Measurements from ENCODE around the gene CBLN3.
"Not testable (repeated sequence)": the region's sequence is repeated elsewhere in the genome, so short reads cannot be mapped to it uniquely, and the experiment has no call there.

Gene CBLN3

DNA sequence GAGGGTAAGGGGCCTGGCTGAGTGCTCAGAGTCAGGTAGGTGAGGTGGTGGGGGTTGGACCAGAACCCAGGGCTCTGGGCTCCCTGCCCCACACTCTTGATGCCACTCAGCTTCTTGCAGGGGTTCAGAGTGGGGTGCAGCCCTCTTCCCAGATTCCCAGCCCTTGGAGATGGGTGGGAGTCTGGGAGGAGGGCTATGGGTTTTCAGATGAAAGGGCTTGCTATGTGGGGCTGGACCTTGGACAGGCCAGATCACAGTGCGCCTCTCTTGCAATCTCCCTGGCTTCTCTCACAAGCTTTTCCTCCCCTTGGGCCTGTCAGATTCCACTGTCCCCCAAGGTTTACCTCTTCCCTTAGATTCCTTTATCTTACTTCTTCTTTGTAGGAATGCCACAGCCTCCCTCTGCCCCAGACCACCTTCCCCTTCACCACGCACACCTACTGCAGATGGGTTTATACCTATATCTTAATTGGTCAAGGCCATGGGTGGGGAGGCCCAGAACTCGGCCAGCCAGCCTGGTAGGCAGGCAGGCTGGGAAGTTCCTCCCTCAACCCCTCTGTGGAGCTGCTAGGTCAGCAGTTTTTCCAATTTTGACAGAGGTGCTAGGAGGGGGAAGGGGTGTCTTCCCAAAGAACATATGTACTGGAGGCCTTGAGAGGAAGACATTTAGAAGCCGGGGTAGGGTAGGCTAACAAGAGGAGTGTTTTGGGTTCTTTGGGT is 29.3 kb downstream of the CBLN3 start:
- DNase-seq: no peak

- DNase-seq: no peak
Measured at GRCh38 chr14:24399447-24399822, 30.0 kb downstream of the CBLN3 start.

GRCh38 chr14:24398653-24399446 is 30.6 kb downstream of the CBLN3 start, which contains the start of gene NYNRIN:
TSS of gene NYNRIN (plus strand) at chr14:24399003. CDS start at chr14:24399247, 244 bp downstream.
- no peak for DNase-seq

GRCh38 chr14:24398293-24398652 is 31.2 kb downstream of the CBLN3 start:
- DNase-seq: no peak

DNA sequence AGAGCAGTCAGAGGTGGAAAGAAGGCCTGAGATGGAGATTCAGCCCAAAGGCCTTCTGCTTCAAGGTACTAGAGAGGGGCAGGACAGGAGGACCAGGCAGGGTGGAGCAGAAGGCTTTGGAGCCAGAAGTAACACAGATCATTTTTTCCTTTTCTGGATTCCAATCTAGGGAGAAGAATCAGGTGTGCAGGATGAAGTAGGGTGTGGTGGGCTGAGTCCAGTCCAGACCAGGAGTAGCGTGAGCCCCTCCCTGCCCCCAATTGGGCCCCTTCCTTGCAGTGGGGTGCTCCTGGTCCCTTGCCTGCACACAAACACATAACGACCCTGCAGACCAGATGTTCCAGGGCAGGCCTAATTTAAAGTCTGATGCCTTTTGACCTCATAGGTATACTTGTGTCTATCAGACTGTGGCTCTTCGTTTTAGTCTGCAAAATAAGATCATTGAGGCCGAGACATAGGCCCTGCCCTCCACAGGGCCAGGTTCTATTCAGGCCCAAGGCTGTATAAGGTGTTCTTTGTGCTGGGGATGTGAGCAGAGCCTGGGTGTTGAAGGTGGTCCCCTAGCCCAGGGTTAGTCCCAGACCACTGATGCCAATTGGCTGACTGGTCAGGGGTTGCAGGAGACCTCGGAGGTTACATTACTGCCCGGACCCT is 31.7 kb downstream of the CBLN3 start:
- no peak for DNase-seq

DNA sequence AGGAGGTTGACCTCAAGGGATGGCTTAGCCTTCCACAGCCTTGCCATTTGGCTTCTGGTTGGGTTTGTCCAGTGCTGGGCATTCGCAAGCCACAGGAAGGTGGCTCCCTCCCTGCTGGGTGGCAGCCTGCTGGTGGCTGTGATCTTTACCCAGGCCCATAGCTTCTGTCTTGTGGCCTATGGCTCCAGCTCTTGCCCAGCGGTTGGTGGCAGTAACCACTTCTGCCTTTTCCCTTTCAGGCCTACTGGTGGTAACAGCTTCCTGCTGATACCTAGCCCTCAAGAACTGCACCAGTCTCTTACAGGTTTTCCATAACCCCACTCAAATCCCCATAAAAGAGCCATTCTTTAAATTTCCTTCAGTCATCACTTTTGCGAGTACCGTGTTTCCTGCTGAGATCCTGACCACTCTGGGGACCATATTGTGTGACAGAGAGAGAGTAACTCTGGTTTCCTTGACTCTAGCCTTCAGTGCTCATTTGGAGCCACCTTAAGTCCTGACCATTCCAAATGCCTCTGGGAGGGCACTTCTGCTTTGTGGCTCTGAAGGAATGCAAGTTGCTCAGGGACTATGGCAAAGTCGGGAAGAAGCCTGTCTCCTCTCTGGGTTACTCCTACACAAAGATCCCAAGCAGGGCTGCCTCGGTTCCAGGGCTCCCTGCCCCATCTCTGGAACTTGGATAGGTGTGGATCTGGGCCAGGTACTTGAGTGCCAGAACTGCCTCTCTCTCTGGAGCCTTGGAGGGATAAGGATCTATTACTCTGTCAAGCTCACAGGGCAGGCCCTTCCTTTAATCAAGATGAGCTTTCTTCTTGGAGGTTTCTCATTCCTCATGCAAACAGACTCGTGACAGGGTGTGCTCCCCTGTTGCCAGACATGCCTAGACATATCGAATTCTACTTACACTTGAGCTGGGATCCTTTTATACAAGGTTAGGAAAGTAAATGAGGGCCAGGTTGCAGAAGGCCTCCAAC is 33.6 kb downstream of the CBLN3 start:
- DNase-seq: no peak

DNA sequence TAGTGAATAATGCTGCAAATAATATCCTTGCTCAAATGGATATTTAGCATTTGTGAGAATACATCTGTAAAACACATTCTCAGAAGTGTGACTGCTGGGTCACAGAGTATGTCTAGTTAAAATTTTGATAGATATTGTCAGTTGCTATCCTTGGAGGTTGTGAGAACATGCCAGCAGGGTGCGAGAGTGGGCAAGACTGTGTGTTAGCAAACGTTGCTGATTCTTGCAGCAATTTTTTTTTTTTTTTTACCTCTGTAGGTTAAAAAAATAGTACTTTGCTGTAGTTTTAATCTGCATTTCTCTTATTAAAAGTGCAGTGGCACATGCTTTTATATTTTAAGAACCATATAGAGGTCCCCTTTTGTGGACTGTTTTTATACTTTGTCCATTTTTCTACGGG is 35.2 kb downstream of the CBLN3 start:
- no peak for DNase-seq

GRCh38 chr14:24392325-24393091 is 37.0 kb downstream of the CBLN3 start:
- no peak for DNase-seq

GRCh38 chr14:24390701-24391468 is 38.6 kb downstream of the CBLN3 start:
- DNase-seq: no peak

DNA sequence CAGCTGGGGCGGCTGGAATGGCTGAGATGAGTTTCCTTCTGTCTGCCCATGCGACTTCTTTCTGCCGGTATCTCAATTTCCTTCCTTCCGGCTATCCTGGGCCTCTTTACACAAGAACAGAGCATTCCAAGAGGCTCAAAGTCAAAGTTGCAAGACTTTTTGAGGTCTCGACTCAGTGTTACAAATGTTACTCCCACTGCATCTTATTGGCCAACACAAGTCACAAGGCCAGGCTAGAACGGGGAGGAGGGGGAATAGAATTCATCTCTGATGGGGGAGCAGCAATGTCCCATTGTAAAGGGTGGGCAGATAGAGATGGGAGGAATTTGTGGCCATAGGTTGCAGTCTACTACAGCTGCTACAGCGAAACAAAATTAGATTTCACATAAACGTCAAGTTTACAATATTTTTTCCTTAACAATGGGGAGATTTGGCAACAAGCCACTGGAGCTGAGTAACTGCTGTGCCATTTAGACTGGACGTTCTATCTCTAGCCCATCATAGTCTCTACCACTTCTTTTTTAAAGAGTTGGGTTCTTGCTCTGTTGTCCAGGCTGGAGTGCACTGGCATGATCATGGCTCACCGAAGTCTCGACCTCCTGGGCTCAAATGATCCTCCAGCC is 40.1 kb downstream of the CBLN3 start:
- DNase-seq: no peak

GRCh38 chr14:24388474-24389179 is 40.8 kb downstream of the CBLN3 start:
- no peak for DNase-seq

DNA sequence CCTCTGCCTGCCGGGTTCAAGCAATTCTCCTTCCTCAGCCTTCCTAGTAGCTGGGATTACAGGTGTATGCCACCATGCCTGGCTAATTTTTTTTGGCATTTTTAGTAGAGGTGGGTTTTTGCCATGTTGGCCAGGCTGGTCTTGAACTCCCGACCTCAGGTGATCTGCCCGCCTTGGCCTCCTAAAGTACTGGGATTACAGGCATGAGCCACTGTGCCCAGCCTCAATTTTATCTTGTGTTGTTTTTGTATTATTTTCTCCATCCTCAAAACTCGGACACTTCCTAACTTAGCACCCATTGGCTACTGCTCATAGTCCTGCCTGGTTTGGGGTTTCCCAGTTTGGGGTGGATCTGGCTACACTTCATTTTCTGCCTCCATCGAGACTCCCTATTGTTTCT is 41.9 kb downstream of the CBLN3 start:
- not testable (repeated sequence) for DNase-seq

- DNase-seq: no peak
Measured at GRCh38 chr14:24387009-24387345, 42.5 kb downstream of the CBLN3 start.

DNA sequence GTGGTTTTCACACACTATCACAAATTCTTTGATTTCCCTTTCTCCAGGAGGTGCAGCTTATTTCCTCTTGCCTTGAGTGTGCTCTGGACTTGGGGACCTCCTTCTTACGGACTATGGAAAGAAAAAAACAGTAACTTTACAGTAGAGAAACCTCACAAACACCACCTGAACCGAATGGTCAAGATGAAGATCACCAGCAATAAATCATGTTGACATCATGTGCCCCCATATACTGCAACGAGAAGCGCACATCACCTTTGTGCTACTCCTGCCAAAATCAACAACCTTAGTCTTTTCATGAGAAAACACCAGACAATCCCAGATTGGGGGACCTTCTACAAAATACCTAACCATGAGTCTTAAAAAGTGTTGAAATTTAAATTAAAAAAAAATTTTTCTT is 43.9 kb downstream of the CBLN3 start:
- no peak for DNase-seq

DNA sequence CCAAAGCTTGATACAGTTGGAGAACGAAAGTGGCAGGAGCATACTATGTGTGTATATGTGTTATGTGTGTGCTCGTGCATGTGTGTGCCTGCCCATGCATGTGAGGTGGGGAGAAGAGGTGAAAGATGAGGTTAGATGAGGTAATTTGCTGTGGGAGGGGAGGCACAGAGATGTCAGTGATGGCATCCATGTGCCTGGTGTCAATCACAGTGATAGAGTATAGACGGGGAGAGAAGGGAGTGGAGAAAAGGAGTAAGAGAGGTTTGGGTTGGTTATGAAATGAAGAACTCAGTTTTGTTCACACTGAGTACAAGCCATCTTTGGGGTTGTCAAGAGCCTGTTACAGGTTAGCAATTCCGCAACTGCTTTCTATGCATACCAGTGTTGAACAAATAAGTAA is 45.3 kb downstream of the CBLN3 start:
- DNase-seq: no peak

- no peak for DNase-seq
Measured at GRCh38 chr14:24382064-24382371, 47.5 kb downstream of the CBLN3 start.

DNA sequence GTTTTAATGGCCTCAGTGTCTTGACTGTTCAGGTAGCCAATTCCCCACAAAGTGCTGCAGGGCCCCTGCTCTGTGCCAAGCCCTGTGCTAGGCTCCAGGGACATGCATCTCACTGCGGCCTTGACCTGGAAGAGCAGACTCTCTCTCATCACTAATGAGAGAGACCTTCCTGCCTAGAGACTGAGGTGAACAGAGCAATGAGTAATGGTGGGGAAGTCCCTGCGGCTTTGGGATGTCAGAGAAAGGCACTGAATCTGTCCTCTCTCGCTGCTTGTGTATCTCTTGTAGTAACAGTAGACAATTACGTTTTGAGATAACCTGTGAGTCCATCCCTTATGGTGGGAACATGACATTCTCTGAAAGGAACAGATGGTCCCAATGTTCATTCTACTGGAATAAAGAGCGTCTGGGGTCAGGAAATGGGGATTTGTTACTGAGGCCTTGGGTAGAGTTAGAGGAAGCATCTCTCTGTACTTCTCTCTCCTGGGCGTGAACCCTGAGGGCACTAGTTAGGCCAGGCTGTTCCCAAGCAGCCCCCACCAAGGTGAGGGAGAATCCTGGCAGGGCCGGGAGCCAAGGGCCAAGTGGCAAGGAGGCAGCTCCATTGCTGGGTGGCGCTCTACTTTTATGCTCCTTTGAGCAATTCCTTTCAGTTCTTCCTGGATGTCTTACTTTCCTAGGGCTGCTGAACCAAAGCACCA is 48.0 kb downstream of the CBLN3 start:
- DNase-seq: no peak

- DNase-seq: no peak
Measured at GRCh38 chr14:24379907-24380730, 49.3 kb downstream of the CBLN3 start.
